GM12878 (cell line): ENCODE data around the gene ZBTB39. TPM values are rescaled to one million over a fixed set of nuclear protein-coding genes. Genes with fewer than 3 reads are reported as not detected.

Source experiments
- ATAC-seq: fragments of 200-7000 bp; cut with Tn5 transposase; 3 replicates; pipeline ENCODE4 v1.9.1; 2020; ENCODE audit warnings: mild to moderate bottlenecking, moderate library complexity
- BruUV-seq: library from RNA; stranded (reverse); fragments of 400-500 nt; replicated peaks from 2 replicates; lab custom pipeline; 2021; lab: Mats Ljungman, UMichigan
- CTCF ChIA-PET: fragments of 300-600 bp; sonication (Branson Sonifier 250); formaldehyde crosslinking; extraction: SDS; loops from one replicate; lab custom pipeline; 2021; ENCODE audit warnings: inconsistent platforms; lab: Yijun Ruan, JAX
- POLR2A ChIA-PET: fragments of 350-600 bp; formaldehyde crosslinking; extraction: SDS; loops from one replicate; lab custom pipeline; 2021; ENCODE audit warnings: inconsistent platforms; lab: Charles Lee
- RAD21 ChIA-PET: fragments of 300-600 bp; sonication (Branson Sonifier 250); formaldehyde crosslinking; loops from one replicate; lab custom pipeline; 2023; ENCODE audit warnings: antibody characterized with exemption; ENCODE audit not compliant: unreplicated experiment; lab: Charles Lee
- SMC1A ChIA-PET: fragments of 300-600 bp; sonication (Branson Sonifier 250); formaldehyde crosslinking; loops from one replicate; lab custom pipeline; 2023; ENCODE audit not compliant: unreplicated experiment, uncharacterized antibody; lab: Charles Lee
- DNase-seq: peaks from one replicate; pipeline ENCODE4 v3.0.0-alpha.2; 2011; ENCODE audit warnings: low read depth, low spot score
- FAIRE-seq: peaks from 3 replicates; lab custom pipeline; 2011; peaks lifted over from hg19 to GRCh38; lab: Jason Lieb, UNC
- H2AFZ ChIP-seq: 2 replicates; pipeline ENCODE4 v1.6.0; 2011; ENCODE audit warnings: low read depth, low read length, control low read depth; ENCODE audit not compliant: control insufficient read depth
- H3K27ac ChIP-seq: 2 replicates; pipeline ENCODE4 v1.5.1; 2011; ENCODE audit warnings: control low read depth; ENCODE audit not compliant: control insufficient read depth, insufficient read depth
- H3K27me3 ChIP-seq, 2 experiments: replicated peaks in 1 of 2; 2 replicates each; pipeline versions ENCODE4 v1.6.0 to v1.6.1; 2011; ENCODE audit warnings: low read length in 1 of 2; ENCODE audit not compliant: control insufficient read depth in 2 of 2, insufficient read depth in 2 of 2
- H3K36me3 ChIP-seq, 2 experiments: 2 replicates each; pipeline ENCODE4 v1.5.1; 2011; ENCODE audit warnings: low read length in 1 of 2; ENCODE audit not compliant: control insufficient read depth in 2 of 2, insufficient read depth in 2 of 2
- H3K4me1 ChIP-seq: 2 replicates; pipeline ENCODE4 v1.6.1; 2011; ENCODE audit warnings: mild to moderate bottlenecking, low read length, moderate library complexity, mixed read lengths; ENCODE audit not compliant: control insufficient read depth, insufficient read depth
- H3K4me2 ChIP-seq: 2 replicates; pipeline ENCODE4 v1.6.0; 2011; ENCODE audit warnings: control low read depth; ENCODE audit not compliant: control insufficient read depth, insufficient read depth
- H3K4me3 ChIP-seq: fragments of 200-600 bp; sonication (generic); 2 replicates; pipeline ENCODE4 v1.5.1; 2016
- H3K79me2 ChIP-seq: 2 replicates; pipeline ENCODE4 v1.6.0; 2011; ENCODE audit warnings: low read length; ENCODE audit not compliant: control insufficient read depth, insufficient read depth
- H3K9ac ChIP-seq: 2 replicates; pipeline ENCODE4 v1.8.0; 2011; ENCODE audit warnings: low read length, control low read depth, mixed read lengths; ENCODE audit not compliant: control insufficient read depth, insufficient read depth
- H3K9me3 ChIP-seq: replicated peaks from 3 replicates; pipeline ENCODE4 v1.5.1; 2011; ENCODE audit warnings: mild to moderate bottlenecking, low read length; ENCODE audit not compliant: control insufficient read depth, insufficient read depth
- H4K20me1 ChIP-seq: 2 replicates; pipeline ENCODE4 v1.6.0; 2011; ENCODE audit not compliant: control insufficient read depth, insufficient read depth
- CBX3 ChIP-seq: fragments of 200-600 bp; sonication (generic); IDR thresholded peaks from 2 replicates; pipeline ENCODE4 v1.6.1; 2016; ENCODE audit warnings: low read depth, borderline replicate concordance
- CHD4 ChIP-seq: fragments of 200-600 bp; sonication (generic); IDR thresholded peaks from 2 replicates; pipeline ENCODE4 v1.6.1; 2016; ENCODE audit warnings: mild to moderate bottlenecking
- ETV6 ChIP-seq, 2 experiments: fragments of 450-650 bp in 1 of 2; IDR thresholded peaks in 1 of 2; conservative IDR thresholded peaks in 1 of 2; 2 replicates each; pipeline ENCODE4 v1.6.1; 2014; ENCODE audit warnings: antibody characterized with exemption in 1 of 2, borderline replicate concordance in 1 of 2, low read depth in 1 of 2, mild to moderate bottlenecking in 1 of 2, moderate library complexity in 1 of 2
- GABPA ChIP-seq: IDR thresholded peaks from 2 replicates; pipeline ENCODE4 v1.6.1; 2014; ENCODE audit warnings: antibody characterized with exemption, low read depth, mild to moderate bottlenecking, inconsistent platforms
- JUNB ChIP-seq: IDR thresholded peaks from 2 replicates; pipeline ENCODE4 v1.6.1; 2016; ENCODE audit warnings: antibody characterized with exemption, mild to moderate bottlenecking
- JUND ChIP-seq: IDR thresholded peaks from 2 replicates; pipeline ENCODE4 v1.6.1; 2012; ENCODE audit warnings: low read depth, mild to moderate bottlenecking, low read length, improper control_type of control experiment, moderate library complexity
- NBN ChIP-seq: fragments of 450-650 bp; IDR thresholded peaks from 2 replicates; pipeline ENCODE4 v1.6.1; 2016
- NR2C2 ChIP-seq: IDR thresholded peaks from 2 replicates; pipeline ENCODE4 v1.6.1; 2011; ENCODE audit warnings: borderline replicate concordance, low read depth; ENCODE audit not compliant: control insufficient read depth, insufficient read length
- SUPT20H ChIP-seq: IDR thresholded peaks from 2 replicates; pipeline ENCODE4 v1.6.1; 2011; ENCODE audit warnings: low read depth, mild to moderate bottlenecking, low read length, moderate library complexity, borderline replicate concordance; ENCODE audit not compliant: control insufficient read depth
- TCF3 ChIP-seq: IDR thresholded peaks from 2 replicates; pipeline ENCODE4 v1.6.1; 2012; ENCODE audit warnings: low read depth, mild to moderate bottlenecking, low read length, borderline replicate concordance; ENCODE audit not compliant: insufficient read depth
- ZNF274 ChIP-seq: IDR thresholded peaks from one replicate; pipeline ENCODE4 v1.8.0; 2011; ENCODE audit not compliant: insufficient read length, insufficient read depth
- WGBS: methylation state at CpG from one replicate; pipeline ENCODE4 v1.1.6; 2016; ENCODE audit warnings: low lambda C conversion rate; ENCODE audit not compliant: insufficient replicate concordance, insufficient coverage; ENCODE audit errors: missing lambda C conversion rate; 5-methylcytosine and 5-hydroxymethylcytosine counted together
- in situ Hi-C: fragments of 300-500 bp; cut with MboI; formaldehyde crosslinking; loops from 9 replicates; pipeline ENCODE4 v1.14.3; 2018; ENCODE audit warnings: mixed read lengths
- intact Hi-C: fragments of 100-400 bp; cut with micrococcal nuclease; formaldehyde crosslinking; loops from one replicate; pipeline ENCODE4 v1.14.2; 2022; ENCODE audit not compliant: unreplicated experiment
- polyA plus RNA-seq, 11 experiments: library from polyadenylated mRNA; depleted of rRNA in 4 of 11; unstranded in 6 of 11; stranded (reverse) in 5 of 11; fragments of >200 nt; fragmentation: Nextera tagmentation in 4 of 11; fragmentation: Illumina TruSeq in 1 of 11; extraction: Ambion mirVana in 4 of 11; extraction: Trizol in 1 of 11; gene quantifications; 1 replicate in 1 of 11; 2 replicates in 10 of 11; pipeline versions ENCODE4 v1.2.1 to v1.2.3, GENCODE V29; 2011 to 2016; ENCODE audit warnings: inconsistent platforms in 2 of 11, missing spikeins in 2 of 11, low read depth in 1 of 11
- total RNA-seq, 4 experiments: library from RNA; depleted of rRNA in 3 of 4; stranded (reverse); fragments of >200 nt in 3 of 4; fragmentation: Illumina TruSeq in 1 of 4; extraction: Trizol in 1 of 4; gene quantifications; 2 replicates each; pipeline versions ENCODE4 v1.2.1 to v1.2.3, GENCODE V29; 2013 to 2021
- TF ChIP-seq, protein P1 (sequence below): fragments of 450-650 bp; IDR thresholded peaks from 2 replicates; pipeline ENCODE4 v1.6.1; 2017; ENCODE audit warnings: borderline replicate concordance
- TF ChIP-seq, protein P2 (sequence below): IDR thresholded peaks from 2 replicates; pipeline ENCODE4 v1.6.1; 2012; ENCODE audit warnings: low read depth, low read length, improper control_type of control experiment

Gene ZBTB39
- total and polyA plus RNA-seq, 10 of the 15 experiments (the other 5 are each of a cell fraction or from before 2014, with no cell fraction given), result 0.88 to 6.8 (median 4.4) TPM

DNA sequence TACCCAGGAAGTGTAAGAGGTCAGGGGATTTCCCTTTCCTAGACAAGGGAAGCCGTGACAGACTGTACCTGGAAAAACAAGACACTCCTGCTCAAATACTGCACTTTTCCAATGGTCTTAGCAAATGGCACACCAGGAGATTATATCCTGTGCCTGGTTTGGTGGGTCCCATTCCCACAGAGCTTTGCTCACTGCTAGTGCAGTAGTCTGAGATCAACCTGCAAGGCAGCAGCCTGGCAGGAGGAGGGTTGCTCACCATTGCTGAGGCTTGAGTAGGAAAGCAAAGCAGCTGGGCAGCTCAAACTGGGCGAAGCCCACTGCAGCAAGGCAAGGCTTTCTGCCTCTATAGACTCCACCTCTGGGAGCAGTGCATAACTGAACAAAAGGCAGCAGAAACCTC, 47.9 kb downstream of the ZBTB39 start:
- CTCF ChIA-PET, result interaction anchor here (1.3 kb wide), 1 partner anchor 43 kb away, joined by 4 read pairs; no protein-coding TSS in a partner anchor
- no TSS peak for BruUV-seq

More for the DNA sequence above, 47.9 kb downstream of the ZBTB39 start:
- no peak overlapping the region for H3K4me3 ChIP-seq
- no peak overlapping the region for H2AFZ ChIP-seq
- no peaks in the 10 kb centered on the region; a peak in 2 of 4 replicates for H3K27me3 ChIP-seq
- no peak overlapping the region for H3K27ac ChIP-seq
- RAD21 ChIA-PET, result no interaction called here
- ATAC-seq, result no peak
- SMC1A ChIA-PET, result interaction anchor here (1.5 kb wide), 1 partner anchor 12 kb away, joined by 3 read pairs; no protein-coding TSS in a partner anchor
- H3K9me3 ChIP-seq, result peaks cover 2% of the 10 kb centered on the region; the same call in 1 of the 3 replicates
- POLR2A ChIA-PET, result no interaction called here
- no peak for DNase-seq
- H3K9ac ChIP-seq, result no peak overlapping the region
- intact Hi-C loops, result no loop called here
- TF ChIP-seq NR2C2, result no peak
- TF ChIP-seq SUPT20H, result no peak
- no peak for TF ChIP-seq CBX3
- TF ChIP-seq CHD4, result no peak
- TF ChIP-seq TCF3, result no peak
- no peak for TF ChIP-seq GABPA
- TF ChIP-seq, protein P1, sequence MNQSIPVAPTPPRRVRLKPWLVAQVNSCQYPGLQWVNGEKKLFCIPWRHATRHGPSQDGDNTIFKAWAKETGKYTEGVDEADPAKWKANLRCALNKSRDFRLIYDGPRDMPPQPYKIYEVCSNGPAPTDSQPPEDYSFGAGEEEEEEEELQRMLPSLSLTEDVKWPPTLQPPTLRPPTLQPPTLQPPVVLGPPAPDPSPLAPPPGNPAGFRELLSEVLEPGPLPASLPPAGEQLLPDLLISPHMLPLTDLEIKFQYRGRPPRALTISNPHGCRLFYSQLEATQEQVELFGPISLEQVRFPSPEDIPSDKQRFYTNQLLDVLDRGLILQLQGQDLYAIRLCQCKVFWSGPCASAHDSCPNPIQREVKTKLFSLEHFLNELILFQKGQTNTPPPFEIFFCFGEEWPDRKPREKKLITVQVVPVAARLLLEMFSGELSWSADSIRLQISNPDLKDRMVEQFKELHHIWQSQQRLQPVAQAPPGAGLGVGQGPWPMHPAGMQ, result no peak
- TF ChIP-seq ETV6 (conservative IDR thresholded peaks at IDR 0.05 in 1 of 2, IDR thresholded peaks at IDR 0.05 in 1 of 2; ENCODE audit: borderline replicate concordance in 1 of 2, low read depth in 1 of 2), result no peak
- TF ChIP-seq JUNB, result no peak
- TF ChIP-seq, protein P2, sequence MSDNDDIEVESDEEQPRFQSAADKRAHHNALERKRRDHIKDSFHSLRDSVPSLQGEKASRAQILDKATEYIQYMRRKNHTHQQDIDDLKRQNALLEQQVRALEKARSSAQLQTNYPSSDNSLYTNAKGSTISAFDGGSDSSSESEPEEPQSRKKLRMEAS, result no peak
- TF ChIP-seq JUND, result no peak
- no peak for TF ChIP-seq ZNF274
- TF ChIP-seq NBN, result no peak
- no peak for FAIRE-seq
- no peak overlapping the region for H3K4me2 ChIP-seq
- no peaks in the 10 kb centered on the region for H3K79me2 ChIP-seq
- 5% methylated on average over 2 of the region's 2 CpGs for WGBS
- no peaks in the 10 kb centered on the region for H4K20me1 ChIP-seq
- no peaks in the 10 kb centered on the region for H3K36me3 ChIP-seq
- H3K4me1 ChIP-seq, result no peaks in the 10 kb centered on the region
- in situ Hi-C loops, result no loop called here
